Superior temporal gyrus (tissue), 1 donor: ENCODE results near the gene SAMD1.
A peak's percentile ranks its signal among the peaks of the same experiment; 100 is the strongest.

Source experiments
- DNase-seq: peaks from one replicate; pipeline ENCODE4 v3.0.0-alpha.2; 2016; ENCODE audit errors: extremely low spot score

Gene SAMD1

DNA sequence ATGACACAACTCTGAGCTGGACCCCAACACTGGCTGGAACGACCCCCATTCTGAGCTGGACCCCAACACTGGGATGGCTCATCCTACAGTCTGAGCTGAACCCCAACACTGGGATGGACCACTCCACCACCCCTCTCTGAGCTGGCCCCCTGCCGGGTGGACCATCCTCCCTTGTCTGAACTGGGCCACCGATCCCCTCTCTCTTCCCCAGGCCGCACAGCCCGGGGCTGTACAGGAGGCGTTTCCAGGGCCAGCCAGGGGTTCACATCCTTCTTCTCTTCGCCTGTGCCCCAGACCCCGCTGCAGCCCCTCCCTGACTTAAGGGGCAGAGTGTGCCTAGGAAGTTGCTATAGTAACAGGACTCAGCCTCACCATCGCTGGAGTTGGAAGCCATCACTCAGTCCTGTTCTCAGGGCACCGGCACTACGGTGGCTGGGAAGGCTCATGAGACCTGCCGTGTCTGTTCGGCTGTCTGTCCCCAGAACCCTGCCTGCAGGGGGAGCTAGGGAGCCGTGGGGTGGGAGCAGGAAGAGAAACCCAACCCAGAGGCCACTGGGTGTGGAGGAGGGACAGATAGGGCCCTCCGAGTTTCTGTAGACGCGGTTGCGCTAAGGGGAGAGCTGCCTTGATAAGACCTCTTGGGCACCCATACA, 23.3 kb upstream of the SAMD1 start:
- DNase-seq, result no peak

DNA sequence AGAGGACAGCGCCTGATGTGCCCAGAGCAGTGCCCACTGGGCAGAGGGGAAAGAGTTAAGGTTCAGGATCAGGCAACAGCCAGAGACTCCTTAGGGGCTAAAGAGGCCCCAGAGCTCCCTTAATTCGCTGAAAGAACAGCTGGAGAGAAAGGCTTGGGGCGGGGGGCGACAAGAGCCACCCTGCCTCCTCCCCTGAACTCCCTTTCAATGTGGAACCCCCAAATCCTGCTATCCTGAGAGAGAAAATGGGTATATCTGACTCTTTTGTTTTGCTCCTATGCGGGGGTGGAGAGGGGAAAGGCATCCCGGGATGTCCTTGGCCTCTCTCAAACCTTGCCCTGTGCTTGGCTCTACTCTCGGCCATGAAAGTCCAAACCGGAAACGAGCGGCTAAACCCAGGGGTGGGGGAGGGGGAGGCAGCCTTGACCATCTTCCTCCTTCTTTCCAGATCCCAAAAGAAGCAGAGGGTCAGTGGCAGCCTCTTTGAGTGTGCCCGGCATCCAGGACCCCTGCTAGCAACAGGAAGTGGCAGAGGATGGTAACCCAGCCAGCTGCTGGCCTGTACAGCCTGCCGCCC, 22.3 kb upstream of the SAMD1 start:
- DNase-seq, result no peak

DNA sequence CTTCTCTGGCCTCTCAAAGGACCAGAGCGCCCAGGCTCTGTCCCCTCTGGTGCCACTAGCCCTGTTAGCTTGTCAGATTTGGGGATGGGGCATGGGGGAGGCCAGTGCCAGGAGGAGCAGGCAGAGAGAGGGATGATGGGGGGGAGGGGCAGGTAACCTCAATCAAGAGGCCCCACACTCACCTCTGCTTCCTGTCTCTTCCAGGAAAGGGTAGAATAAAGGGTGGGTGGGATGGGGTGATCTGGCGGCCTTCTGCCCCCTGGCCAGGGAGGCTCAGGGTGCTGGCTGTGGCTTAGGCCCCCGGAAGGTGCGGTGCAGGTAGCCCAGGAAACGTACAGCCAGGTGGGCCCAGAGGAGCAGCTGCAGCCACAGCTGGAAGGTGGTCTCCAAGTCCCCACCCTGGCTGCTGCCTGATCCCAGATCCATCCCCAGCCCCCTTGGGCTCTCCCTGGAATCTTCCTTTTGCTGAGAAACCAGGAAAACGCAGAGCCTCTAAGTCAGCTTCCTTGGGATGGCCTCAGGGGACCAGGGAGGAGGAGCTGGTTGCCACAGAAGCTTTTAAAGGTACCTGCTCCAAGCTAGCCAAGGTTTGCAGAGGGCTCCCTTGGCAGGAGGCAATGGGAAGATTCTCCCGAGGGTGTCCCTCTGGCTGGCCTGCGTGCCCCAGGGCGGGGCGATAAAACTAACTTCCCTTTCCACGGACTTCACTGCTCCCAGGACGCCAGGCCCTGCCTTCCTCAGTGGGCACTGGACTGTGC, 21.7 kb upstream of the SAMD1 start:
- DNase-seq, result no peak

DNA sequence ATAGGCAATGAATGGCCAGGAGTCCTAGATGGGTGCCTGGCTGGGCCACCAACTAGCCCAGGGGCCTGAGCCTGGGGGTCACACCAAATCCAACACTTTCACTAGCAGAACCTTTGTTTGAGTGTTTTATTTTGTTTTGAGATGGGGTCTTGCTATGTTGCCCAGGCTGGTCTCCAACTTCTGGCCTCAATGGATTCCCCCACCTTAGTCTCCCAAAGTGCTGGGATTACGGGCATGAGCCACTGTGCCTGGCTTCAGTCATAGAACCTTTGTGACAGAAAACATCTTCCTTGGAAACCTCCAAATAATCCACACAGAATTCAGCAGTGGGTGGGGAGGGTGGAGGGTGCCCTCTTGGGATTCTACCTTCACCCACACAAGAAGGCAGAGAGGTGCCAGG, 20.9 kb upstream of the SAMD1 start:
- no peak for DNase-seq

DNA sequence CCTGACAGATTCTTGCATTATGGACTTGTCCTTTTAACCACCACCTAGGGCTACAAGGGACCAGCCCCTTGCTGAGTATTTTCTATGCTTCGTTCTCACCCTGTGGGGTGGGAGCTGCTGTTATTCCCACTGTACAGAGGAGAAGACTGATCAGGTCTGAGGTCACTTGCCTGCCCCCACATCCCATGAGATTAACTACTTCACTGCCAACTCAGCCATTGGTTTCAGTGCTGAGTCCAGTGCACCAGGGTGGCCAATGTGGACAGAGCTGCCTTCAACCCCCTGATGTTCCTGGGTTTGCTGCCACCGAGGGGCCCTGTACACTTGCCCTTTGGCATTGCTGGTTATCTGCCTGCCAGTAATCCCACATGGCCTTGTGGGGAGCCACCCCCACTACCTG, 20.1 kb upstream of the SAMD1 start:
- DNase-seq, result no peak

DNA sequence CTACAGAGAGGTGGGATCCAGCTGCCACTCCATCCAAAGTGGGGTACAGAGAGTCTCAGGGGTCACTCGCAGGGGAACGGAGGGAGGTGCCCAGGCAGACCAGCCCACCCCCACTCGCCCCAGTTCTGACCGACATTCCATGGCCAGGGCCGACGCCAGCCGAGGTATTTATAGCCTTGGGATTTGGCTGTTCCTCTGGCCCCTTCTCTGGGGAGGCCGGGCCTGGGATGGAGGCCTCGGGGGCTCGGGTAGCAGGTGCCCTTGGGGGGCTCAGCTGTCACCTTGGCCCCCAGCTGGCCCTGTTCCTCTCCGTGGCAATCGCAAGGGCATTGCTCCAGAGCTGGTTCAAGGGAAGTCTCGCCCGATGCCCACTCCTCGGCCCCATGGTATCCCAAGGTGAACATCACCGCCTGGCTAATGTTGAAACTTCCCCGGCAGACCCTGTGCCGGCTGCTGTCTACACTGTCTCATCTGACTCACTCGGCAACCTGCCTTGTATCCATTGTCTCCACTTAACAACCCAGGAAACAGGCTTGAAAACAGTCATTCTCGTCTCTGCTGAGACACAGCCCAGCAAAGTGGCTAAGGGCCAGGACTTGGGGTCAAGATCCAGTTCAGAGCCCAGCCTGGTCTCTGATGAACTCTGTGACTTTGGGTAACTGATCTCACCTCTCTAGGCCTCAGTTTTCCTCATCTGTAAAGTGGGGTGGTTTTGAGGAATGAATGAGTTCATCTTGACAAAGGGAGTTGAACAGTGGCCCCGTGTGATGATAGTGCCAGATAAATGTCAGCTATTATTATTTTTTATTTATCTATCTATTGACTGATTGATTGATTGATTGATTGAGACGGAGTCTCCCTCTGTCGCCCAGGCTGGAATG, 17.3 kb upstream of the SAMD1 start:
- no peak for DNase-seq

DNA sequence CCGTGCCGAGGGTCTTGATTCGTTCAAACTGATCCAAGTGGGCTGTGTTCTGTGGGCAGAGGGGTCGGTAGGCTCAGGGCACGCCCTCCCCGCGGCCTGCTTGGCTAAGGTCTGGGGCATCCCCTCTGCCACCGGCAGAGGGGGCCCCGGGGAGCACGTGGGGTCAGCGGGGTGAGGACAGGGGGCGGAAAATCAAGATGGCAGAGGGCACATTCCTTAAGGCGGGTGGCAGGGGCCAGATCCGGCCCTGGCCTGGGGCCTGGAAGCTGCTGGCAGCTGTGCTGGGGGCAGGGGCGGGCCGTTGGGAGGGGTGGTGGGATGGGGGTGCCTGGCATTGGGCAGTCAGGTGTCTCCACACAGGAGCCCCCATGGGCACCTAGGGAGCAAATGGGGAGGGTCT, 16.3 kb upstream of the SAMD1 start:
- DNase-seq, result no peak

DNA sequence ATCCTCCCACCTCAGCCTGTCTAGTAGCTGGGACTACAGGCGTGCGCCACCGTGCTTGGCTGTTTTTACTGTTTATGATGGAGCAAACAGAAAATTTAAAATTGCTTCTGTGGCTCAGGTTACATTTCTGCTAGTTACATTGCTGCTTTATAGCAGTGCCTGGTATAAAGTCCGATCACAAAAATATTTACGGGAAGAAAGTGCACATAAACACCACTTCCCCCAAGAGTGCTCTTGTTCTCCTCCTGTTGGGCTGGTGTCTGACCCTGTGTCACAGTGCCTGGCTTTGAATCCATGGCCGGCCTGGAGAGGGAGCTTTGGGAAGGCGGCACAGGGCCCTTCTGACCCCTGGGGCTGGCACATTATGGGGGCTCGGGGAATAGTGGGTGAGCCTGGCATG, 15.1 kb upstream of the SAMD1 start:
- DNase-seq, result no peak

DNA sequence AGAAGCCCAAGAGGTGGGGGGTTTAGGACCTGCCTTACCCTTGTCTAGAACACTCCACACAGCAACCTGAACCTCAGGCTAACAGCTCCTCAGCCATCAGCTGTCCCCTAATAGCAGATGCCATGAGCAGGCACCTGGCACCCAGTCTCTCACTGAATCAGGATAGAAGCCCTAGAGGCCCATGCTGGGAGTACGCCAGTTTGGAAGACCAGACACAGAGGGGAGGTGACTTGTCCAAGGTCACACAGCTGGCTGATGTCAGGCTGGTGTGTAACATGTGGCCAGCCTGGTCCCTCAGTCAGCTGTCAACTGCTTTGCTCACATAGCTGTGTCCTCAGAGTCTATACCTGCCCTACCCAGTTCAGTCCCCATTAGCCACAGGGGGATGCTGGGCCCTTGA, 12.8 kb upstream of the SAMD1 start:
- no peak for DNase-seq

DNA sequence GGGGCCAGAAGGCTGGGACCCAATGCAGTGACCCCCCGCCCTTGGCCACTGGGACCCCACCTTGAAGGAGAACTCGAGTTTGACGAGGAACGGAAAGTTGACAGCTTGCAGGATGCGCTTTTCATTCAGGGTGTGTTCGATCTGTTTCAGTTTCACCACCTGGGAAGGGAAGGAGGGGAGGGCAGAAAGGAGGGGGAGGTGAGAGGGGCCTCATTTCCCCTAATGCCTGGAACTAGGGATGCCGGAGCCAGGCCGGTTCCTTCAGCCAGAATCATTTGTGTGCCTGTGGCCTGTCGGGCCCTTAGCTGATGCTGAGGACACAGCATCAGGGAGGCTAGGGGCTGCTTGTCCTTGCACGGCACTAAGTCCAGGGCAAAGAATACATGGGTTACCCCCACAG, 12.2 kb upstream of the SAMD1 start:
- no peak for DNase-seq

DNA sequence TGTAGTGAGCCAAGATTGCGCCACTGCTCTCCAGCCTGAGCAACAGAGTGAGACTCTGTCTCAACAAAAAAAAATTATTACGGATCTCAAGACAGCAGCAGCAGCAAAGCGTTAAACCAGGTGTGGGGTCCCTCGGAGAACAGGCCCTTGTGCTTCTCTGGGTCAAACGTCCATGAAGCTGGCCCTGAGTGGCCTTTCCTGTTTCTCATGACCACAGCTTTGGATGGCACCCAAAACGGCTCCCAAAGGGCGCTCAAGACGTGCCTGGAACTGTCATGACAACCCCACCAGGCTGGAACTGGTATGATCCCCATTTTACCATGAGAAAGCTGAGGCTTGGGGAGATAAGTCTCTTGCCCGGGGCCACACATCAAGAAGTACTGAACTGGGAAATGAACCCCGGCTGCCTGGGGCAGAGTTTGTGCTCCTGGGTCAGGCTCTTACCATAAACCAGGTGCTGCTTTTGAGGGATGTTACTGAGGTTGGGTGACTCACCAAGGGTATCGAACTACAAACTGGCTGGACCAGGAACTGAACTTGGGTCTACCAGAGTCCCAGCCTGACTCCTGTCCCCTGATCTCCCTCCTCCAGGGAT, 11.6 kb upstream of the SAMD1 start:
- no peak for DNase-seq

DNA sequence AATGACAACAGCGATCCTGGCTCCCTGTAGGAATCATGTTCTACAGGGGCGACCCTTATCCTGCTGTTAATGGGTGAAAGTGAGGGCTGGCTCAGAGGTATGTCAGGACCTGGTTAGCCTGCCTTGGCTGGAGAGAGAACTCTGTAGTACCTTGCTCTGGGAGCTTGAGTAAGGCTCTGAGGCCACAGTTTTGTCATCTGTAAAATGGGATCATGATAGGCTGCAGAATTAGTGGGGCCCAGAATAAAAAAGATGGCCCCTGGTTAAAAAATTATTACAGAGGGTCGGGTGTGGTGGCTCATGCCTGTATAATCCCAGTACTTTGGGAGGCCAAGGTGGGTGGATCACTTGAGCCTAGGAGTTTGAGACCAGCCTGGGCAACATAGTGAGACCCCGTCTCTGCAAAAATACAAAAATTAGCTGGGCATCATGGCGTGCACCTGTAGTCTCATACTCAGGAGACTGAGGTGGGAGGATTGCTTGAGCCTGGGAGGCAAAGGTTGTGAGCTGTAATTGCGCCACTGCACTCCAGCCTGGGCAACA, 10.5 kb upstream of the SAMD1 start:
- DNase-seq, result no peak

DNA sequence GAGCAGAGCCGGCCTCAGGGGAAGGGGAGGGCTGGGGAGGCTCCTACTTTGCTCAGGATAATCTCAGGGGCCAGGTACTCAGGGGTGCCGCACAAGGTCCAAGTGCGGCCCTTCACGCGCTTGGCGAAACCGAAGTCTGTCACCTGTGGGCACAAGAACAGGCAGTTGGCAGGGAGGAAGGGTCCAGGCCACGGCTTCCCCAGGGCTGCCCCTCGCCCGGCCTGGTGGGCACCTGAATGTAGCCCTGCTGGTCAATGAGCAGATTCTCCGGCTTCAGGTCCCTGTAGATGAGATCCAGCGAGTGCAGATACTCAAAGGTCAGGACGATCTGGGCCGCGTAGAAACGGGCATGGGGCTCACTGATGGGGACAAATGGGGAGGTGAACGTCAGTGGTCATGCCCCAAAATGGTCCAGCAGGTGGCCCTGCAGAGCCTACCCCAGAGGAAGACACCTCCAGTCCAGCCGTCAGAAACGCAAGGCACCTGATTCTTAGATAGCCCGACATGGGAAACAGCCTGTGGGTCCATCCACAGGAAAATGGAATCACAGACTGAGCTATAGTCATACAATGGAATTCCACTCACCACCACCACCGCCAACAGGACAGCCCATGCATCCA, 7.1 kb upstream of the SAMD1 start:
- no peak for DNase-seq

DNA sequence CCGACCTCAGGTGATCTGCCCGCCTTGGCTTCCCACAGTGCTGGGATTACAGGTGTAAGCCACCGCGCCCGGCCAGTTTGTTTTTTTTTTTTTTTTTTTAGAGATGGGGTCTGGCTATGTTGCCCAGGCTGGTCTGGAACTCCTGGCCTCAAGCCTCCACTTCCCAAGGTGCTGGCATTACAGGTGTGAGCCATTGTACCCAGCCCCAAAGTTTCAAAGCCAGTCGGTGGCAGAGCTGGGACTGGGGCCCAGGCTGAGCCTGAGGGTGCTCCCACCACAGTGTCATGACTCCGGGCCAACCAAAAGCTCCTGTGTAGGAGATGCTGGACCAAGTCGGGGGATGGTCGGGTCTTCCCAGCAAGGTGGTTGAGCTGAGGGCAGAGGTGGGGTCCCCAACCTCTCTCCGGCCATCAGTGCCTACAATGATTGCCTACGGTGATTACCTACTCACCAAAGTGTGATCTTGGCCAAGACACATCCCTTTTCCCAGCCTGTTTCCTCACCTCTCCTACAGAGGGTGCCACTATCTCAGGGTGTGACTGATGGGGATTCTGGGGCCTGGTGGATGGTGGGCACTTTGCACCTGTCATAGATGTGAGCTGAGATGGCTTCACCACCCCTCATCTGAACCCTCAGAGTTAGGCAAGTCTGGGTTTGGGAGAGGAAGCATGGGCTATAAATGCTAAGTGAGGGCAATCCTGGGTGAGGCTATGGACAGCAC, 5.9 kb upstream of the SAMD1 start:
- DNase-seq, result no peak

DNA sequence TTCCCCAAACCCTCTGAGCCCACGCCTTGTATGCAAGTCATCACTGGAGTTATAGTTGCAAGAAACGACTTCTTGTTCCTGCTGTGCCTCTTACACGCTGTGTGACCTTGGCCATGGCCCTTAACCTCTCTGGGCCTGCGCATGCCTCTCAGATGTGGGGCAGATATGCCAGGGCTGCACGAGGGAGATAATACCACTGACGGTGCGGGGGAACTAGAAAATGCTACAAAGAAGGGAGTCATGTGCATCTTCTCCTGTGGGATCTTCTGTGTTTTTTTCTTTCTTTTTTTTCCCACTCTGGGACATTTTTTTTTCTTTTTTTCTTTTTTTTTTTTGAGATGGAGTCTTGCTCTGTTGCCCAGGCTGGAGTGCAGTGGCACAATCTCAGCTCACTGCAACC, 4.3 kb upstream of the SAMD1 start:
- DNase-seq, result no peak

DNA sequence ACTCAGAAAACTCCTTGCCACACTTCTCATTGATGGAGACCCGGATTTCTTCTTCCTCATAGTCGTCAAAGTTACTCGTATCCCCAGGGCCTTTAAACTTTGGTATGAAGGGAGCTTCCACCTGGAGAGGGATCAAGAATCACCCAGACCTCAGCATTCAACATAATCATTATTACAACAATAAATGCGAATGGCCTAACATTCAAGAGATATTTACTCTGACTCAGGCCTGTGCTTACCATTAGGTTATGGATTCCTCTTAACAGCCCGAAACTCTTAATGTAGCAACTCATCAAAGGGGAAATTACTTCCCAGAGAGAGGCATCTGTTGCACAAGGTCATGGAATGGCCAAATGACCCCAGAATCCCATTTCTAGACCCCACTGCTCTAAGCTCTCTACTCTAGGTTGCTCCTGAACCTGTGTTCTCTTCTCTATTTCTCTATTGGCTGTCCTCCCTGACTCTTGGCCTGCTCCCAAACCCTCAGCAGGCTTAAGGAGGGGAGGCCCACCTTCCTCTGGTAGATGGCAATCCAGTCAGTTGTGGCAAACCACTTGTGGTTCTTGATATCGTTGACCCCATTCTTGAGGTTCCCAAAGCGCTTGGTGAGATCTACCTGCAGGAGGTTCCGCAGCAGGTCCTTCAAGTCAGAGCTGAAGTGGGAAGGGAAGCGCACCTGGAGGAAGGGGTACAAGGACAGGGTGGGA, 2.7 kb upstream of the SAMD1 start:
- DNase-seq, result no peak

DNA sequence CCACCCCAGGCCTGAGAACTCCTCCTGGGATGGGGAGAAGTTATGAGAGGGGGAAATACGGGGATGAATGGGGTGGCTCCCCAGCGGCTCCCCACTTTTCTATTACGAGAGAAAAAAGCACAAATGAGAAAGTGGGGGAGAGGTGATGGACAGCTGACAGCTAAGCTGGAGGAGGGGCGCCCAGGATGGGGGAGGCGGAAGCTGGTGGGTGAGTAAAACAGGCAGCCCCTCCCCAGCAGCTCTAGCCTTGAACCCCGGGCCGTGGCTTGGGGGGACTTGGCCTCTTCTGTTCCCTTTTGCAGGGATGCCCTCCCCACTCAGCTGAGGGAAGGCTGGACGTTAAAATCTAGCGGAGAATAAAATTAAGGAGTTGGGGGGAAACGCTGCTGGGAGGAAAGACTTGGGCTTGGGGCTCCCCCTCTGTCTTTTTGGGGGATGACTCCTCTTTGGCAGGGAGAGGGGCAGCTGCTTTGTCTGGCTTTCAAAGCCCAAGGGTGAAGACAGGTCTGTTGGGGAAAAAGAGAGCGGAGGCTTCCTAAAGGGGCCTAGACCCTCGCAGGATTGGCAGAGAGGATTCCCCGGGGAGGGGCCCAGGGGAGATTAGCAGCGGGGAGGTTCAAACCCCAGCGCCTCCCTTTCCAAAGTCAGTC, 1.4 kb upstream of the SAMD1 start:
- no peak for DNase-seq

DNA sequence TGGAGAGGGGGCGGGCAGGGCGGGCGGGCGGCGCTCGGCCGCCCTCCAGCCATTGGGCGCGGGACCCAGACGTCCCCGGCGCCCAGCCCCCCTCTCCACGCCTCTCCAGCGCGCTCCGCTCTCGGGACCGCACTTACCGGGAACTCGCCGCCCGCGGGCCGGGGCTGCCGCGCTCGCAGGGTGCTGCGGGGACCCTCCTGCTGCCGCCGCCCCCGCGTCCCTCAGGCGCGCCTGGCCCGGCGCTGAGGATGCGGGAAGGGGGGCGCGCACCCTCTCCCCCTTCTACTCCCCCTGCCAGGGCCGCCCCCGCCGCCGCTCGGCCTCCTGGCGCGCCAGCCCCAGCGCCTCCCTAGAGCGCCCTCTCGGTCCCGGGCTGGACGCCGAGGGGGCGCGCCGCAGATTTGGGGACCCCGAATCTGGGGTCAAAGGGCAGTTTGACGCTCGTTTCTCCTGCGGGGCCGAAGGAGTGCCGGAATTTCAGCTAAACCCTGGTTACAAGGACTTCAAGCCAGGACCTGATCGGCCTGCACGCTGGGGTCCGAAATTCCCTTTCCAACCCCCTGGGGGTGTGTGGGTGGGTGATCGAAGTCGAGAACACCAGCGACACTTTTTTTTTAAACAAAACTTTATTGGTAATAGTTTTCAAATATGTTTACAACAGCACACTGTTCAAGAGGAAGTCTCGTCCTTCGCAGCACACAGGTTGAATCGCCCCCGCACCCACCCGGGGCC, 696 bp upstream of the SAMD1 start:
- DNase-seq, result peak; percentile 41
